Activated T-cell treated with anti-CD3 and anti-CD28 coated beads, Interleukin-2, amount 50 U/mL, for 4 hours (primary cell): ENCODE results near the gene SIX3. TPM values are rescaled to one million over a fixed set of nuclear protein-coding genes. Genes with fewer than 3 reads are reported as not detected.
A peak's percentile ranks its signal among the peaks of the same experiment; 100 is the strongest.

Source experiments
- ATAC-seq, 2 donors: fragments of 200-7000 bp; cut with Tn5 transposase; one replicate each; pipeline ENCODE4 v1.10.0; 2021
- DNase-seq: peaks from one replicate; pipeline ENCODE4 v3.0.0-alpha.2; 2020
- H3K27me3 Mint-ChIP-seq: one replicate; pipeline ENCODE4 v1.8.0; 2021; ENCODE audit warnings: low read depth, mixed read lengths
- H3K36me3 Mint-ChIP-seq: one replicate; pipeline ENCODE4 v1.8.0; 2022; ENCODE audit warnings: mixed read lengths; ENCODE audit not compliant: insufficient read depth
- H3K4me1 Mint-ChIP-seq: one replicate; pipeline ENCODE4 v1.8.0; 2021; ENCODE audit warnings: low read depth, mixed read lengths
- H3K4me3 Mint-ChIP-seq: one replicate; pipeline ENCODE4 v1.8.0; 2021; ENCODE audit warnings: mild to moderate bottlenecking, moderate library complexity, mixed read lengths
- H3K9me3 Mint-ChIP-seq: one replicate; pipeline ENCODE4 v1.8.0; 2021; ENCODE audit warnings: mixed read lengths
- total RNA-seq, 3 donors: library from RNA; stranded (reverse); gene quantifications; one replicate each; pipeline ENCODE4 v1.2.1, GENCODE V29; 2021

The SIX3 gene
- total RNA-seq, 3 donors from 2014 or later = 0.11 TPM; not detected in 2

DNA sequence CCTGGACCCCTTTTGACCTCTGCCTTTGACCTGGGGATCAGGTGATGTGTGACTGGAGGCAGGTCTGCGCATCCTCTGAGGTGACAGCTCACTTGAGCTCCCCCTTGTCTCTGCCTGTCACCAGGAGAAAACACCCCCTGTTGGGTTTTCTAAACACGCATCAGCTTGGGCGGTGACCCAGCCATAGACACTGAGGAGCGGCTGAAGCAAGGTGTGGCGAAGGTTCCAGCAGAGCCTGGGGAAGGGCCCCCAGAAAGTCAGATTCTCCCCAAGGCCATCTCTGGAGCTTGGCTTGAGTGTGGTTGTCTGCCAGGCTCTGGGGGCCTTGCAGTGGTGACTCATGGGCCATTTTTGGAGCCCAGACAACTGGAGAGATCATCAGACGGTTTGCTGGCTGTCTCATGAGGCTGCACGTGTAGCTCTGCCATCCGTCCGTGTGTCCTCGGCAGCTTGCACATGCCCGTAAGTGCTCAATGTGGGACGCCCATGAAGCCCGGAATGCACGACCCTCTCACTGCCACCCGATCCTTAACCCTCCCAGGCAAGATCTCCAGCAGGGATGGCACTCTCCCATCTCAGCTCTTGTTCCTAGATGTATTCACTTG is 29.4 kb downstream of the SIX3 start:
- Mint-ChIP-seq H3K4me1 (peaks cover 2% of the 10 kb centered on the region), H3K27me3 (peaks cover 10% of the 10 kb centered on the region), H3K4me3 (no peak overlapping the region), H3K9me3 (no peaks in the 10 kb centered on the region), H3K36me3 (no peaks in the 10 kb centered on the region)
- ATAC-seq (no peak), DNase-seq (no peak)

DNA sequence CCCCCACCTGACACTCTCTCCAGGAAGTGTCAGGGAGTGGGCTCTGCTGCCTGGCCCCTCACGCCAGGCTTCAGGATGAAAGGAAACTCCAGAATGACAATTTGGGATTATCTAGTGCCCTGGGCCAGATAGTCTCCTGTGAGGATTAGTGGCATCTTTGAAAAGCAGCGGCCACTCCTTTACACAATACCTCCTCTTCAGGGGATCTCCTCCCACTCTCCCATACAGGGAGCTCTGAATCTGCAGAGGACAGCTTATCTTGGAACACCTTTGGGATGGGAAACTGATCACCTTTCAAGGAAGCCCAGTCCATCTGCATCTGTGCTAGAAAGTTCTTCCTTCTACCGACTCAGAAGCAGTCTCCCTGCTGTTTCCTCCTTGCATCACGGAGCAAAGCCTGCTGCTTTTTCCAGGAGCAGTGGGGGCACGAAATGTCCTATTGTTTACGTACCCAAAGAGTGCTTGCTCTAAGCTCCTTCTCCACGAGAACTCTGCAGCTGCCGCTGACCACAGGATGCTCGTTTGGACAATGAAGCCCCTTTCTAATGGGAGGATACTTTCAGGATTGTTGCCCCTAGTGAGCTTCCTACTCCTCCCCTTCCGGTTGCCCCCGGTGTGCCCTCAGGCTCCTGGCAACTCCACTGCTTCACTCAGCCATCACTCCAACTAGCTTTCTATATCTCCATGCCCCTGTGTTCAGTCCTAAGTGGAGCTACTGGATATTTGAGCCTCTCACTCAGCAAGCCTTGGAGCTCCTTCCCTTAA is 31.5 kb downstream of the SIX3 start:
- Mint-ChIP-seq H3K4me1 (peaks cover 2% of the 10 kb centered on the region), H3K4me3 (no peak overlapping the region), H3K9me3 (no peaks in the 10 kb centered on the region), H3K27me3 (peaks cover 11% of the 10 kb centered on the region), H3K36me3 (no peaks in the 10 kb centered on the region)
- DNase-seq (no peak), ATAC-seq (no peak)

DNA sequence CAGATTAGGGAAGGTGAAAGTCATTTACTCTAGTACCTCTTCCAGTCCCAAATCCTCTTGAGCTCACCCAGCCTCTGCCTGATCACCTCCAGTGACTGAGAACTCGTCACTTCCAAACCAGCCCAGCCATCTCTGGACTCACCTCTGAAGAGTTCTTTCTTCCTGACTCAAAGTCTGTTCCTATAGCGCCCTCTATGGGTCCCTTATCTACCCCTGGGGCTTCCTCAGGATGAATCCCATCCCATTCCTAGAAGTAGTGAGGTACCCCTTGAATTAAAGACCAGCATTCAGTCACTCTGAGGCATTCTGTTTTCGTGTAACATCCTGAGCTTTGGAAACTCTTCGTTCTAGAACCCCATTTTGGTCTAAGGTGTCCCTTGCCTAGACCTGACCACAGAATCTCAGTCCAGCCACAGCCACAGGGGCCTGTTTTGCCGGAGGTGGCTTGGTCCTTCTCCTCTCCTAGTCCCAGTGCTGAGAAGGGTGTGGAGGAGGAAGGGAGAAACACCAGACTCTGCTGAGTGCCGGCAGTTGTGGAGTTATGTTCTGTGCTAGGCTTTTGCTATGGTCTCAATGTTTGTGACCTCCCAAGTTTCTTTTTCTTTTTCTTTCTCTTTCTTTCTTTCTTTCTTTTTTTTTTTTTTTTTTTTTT is 32.7 kb downstream of the SIX3 start:
- ATAC-seq (no peak), DNase-seq (no peak)
- H3K27me3 Mint-ChIP-seq = peaks cover 8% of the 10 kb centered on the region
- H3K36me3 Mint-ChIP-seq = no peaks in the 10 kb centered on the region
- no peak overlapping the region for H3K4me3 Mint-ChIP-seq
- no peaks in the 10 kb centered on the region for H3K9me3 Mint-ChIP-seq
- H3K4me1 Mint-ChIP-seq = peaks cover 2% of the 10 kb centered on the region

DNA sequence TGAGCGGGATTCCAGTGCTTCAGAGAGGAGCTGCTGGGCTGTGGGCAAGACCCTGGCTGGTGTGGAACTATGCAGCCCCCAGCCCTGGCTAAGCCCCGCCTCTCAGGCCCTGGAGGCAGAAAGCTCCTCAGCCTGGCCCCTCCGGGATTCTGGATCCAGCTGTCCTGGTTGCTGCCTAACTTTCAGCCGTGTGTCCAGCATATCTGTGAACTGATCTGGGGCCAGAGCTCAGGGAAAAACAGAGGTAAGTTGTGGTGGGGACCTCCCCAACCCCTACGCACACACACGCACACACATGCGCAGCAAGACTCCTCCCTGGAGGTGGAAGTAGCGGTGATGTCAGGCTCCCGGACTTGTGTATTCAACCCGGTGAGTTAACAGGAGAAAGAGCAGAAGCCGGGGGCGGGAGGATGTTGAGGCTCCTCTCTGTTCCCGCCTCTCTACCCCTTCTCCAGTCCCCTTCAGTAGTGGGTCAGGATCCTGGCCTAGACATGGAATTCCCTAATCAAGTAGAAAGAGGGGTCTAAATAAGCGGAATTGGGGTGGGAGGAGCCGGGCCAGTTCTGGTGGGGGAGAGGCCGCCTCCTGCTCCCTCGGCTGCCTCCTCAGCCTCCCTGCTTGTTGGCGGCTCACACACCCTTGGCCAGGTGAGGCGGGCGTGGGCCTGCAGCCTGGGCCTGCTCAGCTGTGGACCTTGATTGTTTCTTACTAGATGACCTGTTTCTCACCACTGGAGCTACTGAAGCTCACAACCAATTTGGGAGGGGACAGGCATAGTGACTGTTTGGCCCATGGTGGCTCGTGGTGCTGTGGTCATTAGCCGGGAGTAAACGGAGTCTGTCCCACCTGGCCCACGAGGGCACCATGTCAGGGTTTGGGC is 34.3 kb downstream of the SIX3 start:
- DNase-seq = no peak
- no peak for ATAC-seq

GRCh38 chr2:44979581-44979980 is 38.1 kb downstream of the SIX3 start:
- Mint-ChIP-seq H3K4me1 (no peaks in the 10 kb centered on the region), H3K36me3 (no peaks in the 10 kb centered on the region), H3K27me3 (peaks cover 22% of the 10 kb centered on the region), H3K4me3 (no peak overlapping the region), H3K9me3 (no peaks in the 10 kb centered on the region)
- no peak for DNase-seq
- ATAC-seq = no peak

More for the DNA sequence above, 34.3 kb downstream of the SIX3 start:
- Mint-ChIP-seq H3K36me3 (no peaks in the 10 kb centered on the region), H3K9me3 (no peaks in the 10 kb centered on the region), H3K4me1 (peaks cover 2% of the 10 kb centered on the region), H3K27me3 (peaks cover 5% of the 10 kb centered on the region), H3K4me3 (peak overlapping the region; percentile 5)

DNA sequence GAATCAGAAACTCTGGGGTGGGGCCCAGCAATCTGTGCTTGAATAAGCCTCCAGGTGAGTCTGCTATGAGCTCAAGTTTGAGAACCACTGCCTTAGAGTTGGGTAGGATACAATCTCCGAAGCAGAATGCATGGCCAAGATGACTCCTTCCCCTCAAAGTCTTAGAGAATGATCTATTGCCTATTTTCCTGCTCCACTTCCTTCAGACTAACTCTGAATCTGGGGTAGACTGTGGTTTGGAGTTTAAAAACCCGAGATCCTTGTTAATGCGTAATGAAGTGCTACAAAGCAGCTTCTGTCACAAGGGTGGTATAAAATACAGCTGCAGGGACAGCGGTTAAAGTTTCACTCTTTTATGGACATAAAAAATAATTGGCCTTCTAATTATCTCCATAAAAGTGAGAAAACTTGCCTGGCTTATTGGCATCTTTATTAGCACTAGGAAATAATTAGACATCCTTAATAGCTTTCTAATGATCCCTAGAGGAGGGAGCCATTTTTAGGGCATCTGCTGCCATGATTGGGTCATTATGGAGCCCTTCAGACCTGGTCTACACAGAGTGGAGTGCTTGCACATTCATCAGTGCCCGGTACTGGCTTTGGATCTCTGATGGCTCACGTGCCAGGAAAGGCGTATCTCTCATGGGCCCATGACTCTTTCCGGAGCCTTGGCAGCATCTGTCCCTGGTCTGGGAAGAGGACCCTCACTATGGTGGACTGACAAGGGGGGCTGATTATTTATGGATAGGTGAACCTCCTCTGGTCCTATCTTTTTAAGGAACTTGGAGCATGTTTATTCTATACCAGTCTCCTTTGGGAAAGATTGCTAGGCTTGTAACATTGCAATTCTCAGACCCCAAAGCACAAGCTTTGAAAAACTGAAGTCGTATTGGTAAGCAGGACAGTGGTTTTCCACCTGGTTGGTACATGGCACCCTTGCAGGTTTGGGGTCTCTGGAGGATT is 39.5 kb downstream of the SIX3 start:
- DNase-seq = no peak
- no peaks in the 10 kb centered on the region for H3K4me1 Mint-ChIP-seq
- peak in 1 of 2 donors; percentile 18 for ATAC-seq
- H3K9me3 Mint-ChIP-seq = no peaks in the 10 kb centered on the region
- no peaks in the 10 kb centered on the region for H3K36me3 Mint-ChIP-seq
- H3K4me3 Mint-ChIP-seq = no peak overlapping the region
- H3K27me3 Mint-ChIP-seq = peaks cover 22% of the 10 kb centered on the region

GRCh38 chr2:44981714-44982108 is 40.2 kb downstream of the SIX3 start:
- DNase-seq (peak; percentile 59), ATAC-seq (peak; percentile 69 to 84)
- Mint-ChIP-seq H3K9me3 (no peaks in the 10 kb centered on the region), H3K36me3 (no peaks in the 10 kb centered on the region), H3K27me3 (peaks cover 29% of the 10 kb centered on the region), H3K4me1 (no peaks in the 10 kb centered on the region), H3K4me3 (no peak overlapping the region)

- ATAC-seq = no peak
- DNase-seq = no peak
- Mint-ChIP-seq H3K4me3 (no peak overlapping the region), H3K4me1 (no peaks in the 10 kb centered on the region), H3K27me3 (peaks cover 31% of the 10 kb centered on the region), H3K9me3 (peaks cover 6% of the 10 kb centered on the region), H3K36me3 (no peaks in the 10 kb centered on the region)
These were observed 42.5 kb downstream of the SIX3 start for GRCh38 chr2:44983836-44984604.

DNA sequence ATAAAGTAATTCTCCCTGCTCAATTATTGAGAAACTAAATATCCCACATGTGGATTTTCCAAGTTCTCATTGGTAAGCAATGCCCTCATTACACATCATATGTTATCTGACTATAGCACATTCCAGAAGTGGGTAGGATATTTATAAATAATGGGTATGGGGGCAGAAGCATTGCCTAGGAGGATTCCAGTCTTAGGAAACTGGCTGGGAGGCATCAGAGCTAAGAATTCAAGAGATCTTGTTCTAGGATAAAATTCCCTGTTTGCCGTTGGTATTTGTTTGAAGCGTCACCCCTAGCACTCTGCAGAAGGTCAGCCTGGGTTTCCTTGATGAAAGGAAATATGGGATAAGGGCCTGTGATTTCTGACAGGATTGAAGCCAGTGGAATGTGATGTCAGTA is 47.7 kb downstream of the SIX3 start:
- Mint-ChIP-seq H3K36me3 (peaks cover 3% of the 10 kb centered on the region), H3K9me3 (peaks cover 10% of the 10 kb centered on the region), H3K4me1 (no peaks in the 10 kb centered on the region), H3K27me3 (peaks cover 41% of the 10 kb centered on the region), H3K4me3 (no peak overlapping the region)
- ATAC-seq (no peak), DNase-seq (no peak)

- H3K4me3 Mint-ChIP-seq = no peak overlapping the region
- ATAC-seq = no peak
- no peak for DNase-seq
- no peaks in the 10 kb centered on the region for H3K4me1 Mint-ChIP-seq
- H3K36me3 Mint-ChIP-seq = peaks cover 3% of the 10 kb centered on the region
- peaks cover 56% of the 10 kb centered on the region for H3K27me3 Mint-ChIP-seq
- peaks cover 5% of the 10 kb centered on the region for H3K9me3 Mint-ChIP-seq
These were observed 52.9 kb downstream of the SIX3 start for GRCh38 chr2:44994377-44994776.
